ENCODE results near the gene TTLL7.

DNA sequence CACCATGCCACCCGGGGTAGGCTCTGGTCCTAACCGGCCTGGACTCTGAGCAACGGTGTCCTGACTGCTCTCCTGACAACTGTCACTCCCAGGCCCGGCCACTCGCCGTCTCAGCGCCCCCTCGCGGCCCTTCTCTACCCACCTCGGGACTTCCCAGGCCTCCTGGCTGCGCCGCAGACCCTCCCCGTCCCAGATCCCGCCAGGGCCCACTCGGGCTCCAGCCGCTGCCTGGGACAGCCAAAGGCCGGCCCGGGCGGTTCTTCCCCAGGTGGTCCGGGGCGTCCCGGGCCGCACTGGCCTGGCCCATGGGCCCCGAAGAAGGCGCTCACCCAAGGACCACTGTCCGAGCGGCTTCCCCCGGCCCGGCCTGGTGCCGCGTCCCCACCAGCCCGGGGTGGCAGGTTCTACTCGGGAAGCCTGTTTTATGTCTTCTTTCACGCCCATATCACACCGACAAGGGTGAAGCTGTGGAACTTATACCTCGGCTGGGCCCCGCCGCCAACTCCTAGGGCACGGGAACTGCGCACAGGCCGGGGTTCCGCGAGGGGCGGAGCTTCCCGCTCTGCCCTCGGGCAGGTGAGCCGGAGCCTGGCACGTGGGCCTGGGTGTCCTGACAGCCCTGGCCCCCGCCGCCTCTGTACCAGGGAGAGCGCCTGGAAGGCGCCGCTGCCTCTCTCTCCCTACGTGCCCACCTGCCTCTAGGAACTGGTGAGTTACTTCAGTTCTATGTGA is 138.3 kb downstream of the TTLL7 start:
- TF ChIP-seq, protein P1, sequence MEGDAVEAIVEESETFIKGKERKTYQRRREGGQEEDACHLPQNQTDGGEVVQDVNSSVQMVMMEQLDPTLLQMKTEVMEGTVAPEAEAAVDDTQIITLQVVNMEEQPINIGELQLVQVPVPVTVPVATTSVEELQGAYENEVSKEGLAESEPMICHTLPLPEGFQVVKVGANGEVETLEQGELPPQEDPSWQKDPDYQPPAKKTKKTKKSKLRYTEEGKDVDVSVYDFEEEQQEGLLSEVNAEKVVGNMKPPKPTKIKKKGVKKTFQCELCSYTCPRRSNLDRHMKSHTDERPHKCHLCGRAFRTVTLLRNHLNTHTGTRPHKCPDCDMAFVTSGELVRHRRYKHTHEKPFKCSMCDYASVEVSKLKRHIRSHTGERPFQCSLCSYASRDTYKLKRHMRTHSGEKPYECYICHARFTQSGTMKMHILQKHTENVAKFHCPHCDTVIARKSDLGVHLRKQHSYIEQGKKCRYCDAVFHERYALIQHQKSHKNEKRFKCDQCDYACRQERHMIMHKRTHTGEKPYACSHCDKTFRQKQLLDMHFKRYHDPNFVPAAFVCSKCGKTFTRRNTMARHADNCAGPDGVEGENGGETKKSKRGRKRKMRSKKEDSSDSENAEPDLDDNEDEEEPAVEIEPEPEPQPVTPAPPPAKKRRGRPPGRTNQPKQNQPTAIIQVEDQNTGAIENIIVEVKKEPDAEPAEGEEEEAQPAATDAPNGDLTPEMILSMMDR (IDR thresholded peaks at IDR 0.05; ENCODE audit: poor library complexity, severe bottlenecking): no peak
- TF ChIP-seq EP300 (conservative IDR thresholded peaks at IDR 0.05; ENCODE audit: poor library complexity, severe bottlenecking) (no peak), RAD21 (conservative IDR thresholded peaks at IDR 0.05) (no peak)
